HG02763 (cell line): ENCODE results near the gene BIRC2.

Experiments used
- ATAC-seq: cut with Tn5 transposase; IDR thresholded peaks from one replicate; pipeline ENCODE4 v1.9.1; 2021; ENCODE audit warnings: mild to moderate bottlenecking, moderate library complexity; ENCODE audit not compliant: unreplicated experiment

The BIRC2 gene

DNA sequence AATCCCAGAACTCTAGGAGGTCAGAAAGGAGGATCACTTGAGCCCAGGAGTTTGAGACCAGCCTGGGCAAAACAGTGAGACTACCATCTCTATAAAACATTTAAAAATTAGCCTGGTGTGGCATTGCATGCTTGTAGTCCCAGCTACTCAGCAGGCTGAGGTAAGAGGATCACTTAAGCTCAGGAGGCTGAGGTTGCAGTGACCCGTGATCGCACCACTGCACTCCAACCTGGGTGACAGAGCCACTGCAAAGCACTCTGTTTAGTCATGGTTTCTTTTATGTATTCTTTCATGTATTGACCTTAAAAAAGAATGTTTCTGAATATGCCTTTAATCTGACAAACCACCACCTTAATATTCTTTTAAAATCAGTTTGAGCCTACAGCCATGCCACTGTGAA, 52.2 kb downstream of the BIRC2 start:
- ATAC-seq: no peak

- ATAC-seq: no peak
Measured at GRCh38 chr11:102400603-102401002, 53.6 kb downstream of the BIRC2 start.

GRCh38 chr11:102401905-102402304, 54.9 kb downstream of the BIRC2 start:
- ATAC-seq: no peak

DNA sequence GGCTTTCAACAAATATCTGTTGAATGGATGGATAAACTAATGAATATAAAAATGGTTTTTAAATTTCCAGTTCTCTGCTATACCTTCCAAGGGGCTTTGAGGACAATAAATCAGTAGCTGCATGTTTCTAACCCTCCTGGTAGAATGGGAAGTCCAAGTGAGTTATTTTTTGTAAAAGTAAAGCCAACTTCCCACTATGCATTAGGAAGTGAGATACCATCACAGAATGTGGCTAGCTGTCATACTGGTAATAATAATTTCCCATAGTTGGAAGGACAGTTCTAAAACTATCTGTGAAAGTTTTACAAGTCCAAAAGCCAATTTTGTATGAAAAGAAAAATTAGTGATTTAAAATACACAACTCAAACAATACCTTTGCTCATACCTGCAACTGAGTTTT, 55.5 kb downstream of the BIRC2 start:
- no peak for ATAC-seq

- ATAC-seq: no peak
Measured at GRCh38 chr11:102405501-102405900, 58.5 kb downstream of the BIRC2 start.

DNA sequence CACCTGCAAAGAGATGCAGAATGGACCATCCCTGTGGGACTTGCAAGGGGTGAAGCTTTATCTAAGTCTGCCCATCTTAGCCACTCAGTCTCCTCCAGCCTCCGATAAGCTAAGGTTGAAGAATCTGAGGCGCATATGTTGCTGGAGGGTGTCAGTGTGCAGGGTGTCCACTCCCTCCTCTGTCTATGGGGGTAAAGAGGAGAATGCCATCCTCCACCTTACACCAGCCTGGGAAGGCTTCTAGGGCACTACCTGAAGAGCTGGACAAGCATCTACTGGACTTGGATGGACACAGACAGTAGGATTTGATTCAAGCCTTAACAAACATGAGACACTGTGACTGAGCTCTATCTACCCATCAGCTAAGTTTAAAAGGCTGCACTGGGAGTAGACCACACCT, 59.1 kb downstream of the BIRC2 start:
- ATAC-seq: no peak

DNA sequence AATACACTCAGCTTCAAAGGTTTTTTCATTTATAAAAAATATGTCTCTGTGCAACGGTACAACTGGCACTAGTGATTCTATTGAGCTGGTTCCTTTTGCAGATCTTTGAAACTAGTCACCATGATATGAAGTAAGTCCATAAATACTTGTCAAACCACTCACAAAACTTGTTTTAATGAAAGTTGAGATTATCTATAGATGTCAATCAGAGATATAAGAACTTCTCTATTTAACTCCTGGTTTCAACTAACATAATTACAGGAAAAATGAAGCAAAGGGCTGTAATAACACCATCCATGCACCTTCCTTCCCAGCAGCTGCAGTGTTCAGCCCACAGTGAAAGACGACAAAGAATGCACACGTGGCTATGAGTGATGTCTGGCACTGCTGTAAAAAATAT, 60.9 kb downstream of the BIRC2 start:
- ATAC-seq: no peak

DNA sequence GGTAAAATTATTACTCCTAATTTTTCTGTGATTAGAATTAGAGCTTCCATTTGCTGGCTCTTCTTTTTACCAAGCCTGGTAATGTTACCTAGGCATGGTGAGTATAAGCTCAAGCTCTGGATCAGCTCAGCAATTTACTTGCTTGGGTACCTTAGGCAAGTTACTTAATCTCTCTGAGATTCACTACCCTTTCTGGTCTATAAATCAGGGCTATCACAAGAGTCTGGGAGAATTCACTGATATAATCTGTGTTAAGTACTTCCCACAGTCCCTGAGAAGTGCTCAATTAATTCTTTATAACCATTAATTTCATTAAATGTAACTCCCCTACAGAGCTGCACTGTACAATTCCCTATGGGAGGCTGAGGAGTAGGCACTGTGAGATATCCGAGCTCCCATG, 61.3 kb downstream of the BIRC2 start:
- ATAC-seq: no peak

GRCh38 chr11:102410382-102410784, 63.4 kb downstream of the BIRC2 start:
- no peak for ATAC-seq

- no peak for ATAC-seq
Measured at GRCh38 chr11:102411142-102411541, 64.1 kb downstream of the BIRC2 start.

GRCh38 chr11:102413497-102413896, 66.5 kb downstream of the BIRC2 start:
- no peak for ATAC-seq

GRCh38 chr11:102414559-102414958, 67.5 kb downstream of the BIRC2 start:
- no peak for ATAC-seq

- no peak for ATAC-seq
Measured at GRCh38 chr11:102415304-102415916, 68.4 kb downstream of the BIRC2 start.

DNA sequence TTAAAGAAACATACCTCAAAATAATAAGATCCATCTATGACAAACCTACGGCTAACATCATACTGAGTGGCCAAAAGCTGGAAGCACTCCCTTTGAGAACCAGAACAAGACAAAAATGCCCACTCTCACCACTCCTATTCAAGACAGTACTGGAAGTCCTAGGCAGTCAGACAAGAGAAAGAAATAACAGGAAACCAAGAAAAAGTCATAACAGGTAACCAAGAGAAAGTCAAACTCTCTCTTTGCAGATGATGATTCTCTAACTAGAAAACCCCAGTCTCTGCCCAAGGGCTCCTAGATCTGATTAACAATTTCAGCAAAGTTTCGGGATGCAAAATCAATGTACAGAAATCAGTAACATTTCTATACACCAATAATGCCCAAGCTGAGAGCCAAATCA, 70.0 kb downstream of the BIRC2 start:
- no peak for ATAC-seq

GRCh38 chr11:102419181-102419580, 72.2 kb downstream of the BIRC2 start:
- no peak for ATAC-seq

DNA sequence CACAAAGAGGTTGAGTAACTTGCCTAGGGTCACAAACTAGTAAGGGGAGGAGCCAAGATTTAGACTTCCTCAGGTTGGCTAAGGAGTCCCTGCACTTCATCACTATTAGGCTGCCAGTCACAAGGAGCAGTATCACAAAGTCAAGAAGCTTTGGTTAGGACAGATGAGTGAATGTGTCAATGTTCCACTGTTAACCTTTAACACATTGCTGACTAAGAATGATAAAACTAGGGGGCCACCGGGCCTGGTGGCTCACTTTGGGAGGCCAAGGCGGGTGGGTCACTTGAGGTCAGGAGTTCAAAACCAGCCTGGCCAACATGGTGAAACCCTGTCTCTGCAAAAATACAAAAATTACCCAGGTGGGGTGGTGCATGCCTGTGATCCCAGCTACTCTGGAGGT, 73.5 kb downstream of the BIRC2 start:
- peak; percentile 85 for ATAC-seq

GRCh38 chr11:102421261-102421660, 74.2 kb downstream of the BIRC2 start:
- no peak for ATAC-seq

- ATAC-seq: no peak
Measured at GRCh38 chr11:102422817-102423712, 76.1 kb downstream of the BIRC2 start.

- ATAC-seq: no peak
Measured at GRCh38 chr11:102423936-102424335, 76.9 kb downstream of the BIRC2 start.

- ATAC-seq: no peak
Measured at GRCh38 chr11:102426000-102426399, 79.0 kb downstream of the BIRC2 start.

- no peak for ATAC-seq
Measured at GRCh38 chr11:102426570-102426969, 79.6 kb downstream of the BIRC2 start.

DNA sequence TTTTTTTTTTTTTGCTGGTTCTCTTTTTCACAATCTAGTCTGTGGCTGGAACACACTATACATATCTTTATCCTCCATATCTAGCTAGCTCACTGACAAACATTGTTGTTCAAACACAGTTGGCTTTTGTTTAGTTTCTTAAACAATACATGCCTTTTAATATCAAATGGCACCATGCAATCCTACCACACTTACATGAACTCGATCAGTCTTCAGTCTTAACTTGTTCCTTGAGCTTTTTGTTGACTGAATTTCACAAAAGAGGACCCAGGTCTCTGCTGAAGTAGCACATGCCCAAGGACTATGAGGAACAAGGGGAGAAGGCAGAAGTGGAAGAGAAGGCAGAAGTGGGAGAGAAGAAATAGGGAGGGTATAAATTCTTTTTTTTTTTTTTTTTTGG, 80.1 kb downstream of the BIRC2 start:
- ATAC-seq: no peak
